GM19240 (cell line): ENCODE results near the gene FAM117A.

ENCODE experiments used
- DNase-seq: peaks from one replicate; pipeline ENCODE4 v3.0.0; 2011; ENCODE audit warnings: low spot score; ENCODE audit not compliant: insufficient read length

Gene FAM117A

GRCh38 chr17:49708515-49709183 lies 55.3 kb downstream of the FAM117A start:
- no peak for DNase-seq

- DNase-seq, result peak; percentile 99
Measured at GRCh38 chr17:49707608-49708514, 56.1 kb downstream of the FAM117A start, which contains the start of gene SLC35B1. TSS of gene SLC35B1 (minus strand) at chr17:49707964. CDS start at chr17:49707833, 131 bp downstream.

GRCh38 chr17:49707246-49707607 lies 56.7 kb downstream of the FAM117A start:
- no peak for DNase-seq

- DNase-seq, result no peak
Measured at GRCh38 chr17:49705254-49705653, 58.7 kb downstream of the FAM117A start.

GRCh38 chr17:49703557-49704277 lies 60.2 kb downstream of the FAM117A start:
- DNase-seq, result no peak

GRCh38 chr17:49700960-49701359 lies 63.0 kb downstream of the FAM117A start:
- DNase-seq, result no peak

- no peak for DNase-seq
Measured at GRCh38 chr17:49699966-49700575, 63.9 kb downstream of the FAM117A start.

- DNase-seq, result no peak
Measured at GRCh38 chr17:49698005-49698404, 65.9 kb downstream of the FAM117A start.

GRCh38 chr17:49696233-49696761 lies 67.6 kb downstream of the FAM117A start:
- DNase-seq, result no peak

GRCh38 chr17:49695698-49696232 lies 68.2 kb downstream of the FAM117A start:
- no peak for DNase-seq

- no peak for DNase-seq
Measured at GRCh38 chr17:49694847-49695697, 68.9 kb downstream of the FAM117A start.

GRCh38 chr17:49692751-49693150 lies 71.2 kb downstream of the FAM117A start:
- no peak for DNase-seq

- DNase-seq, result no peak
Measured at GRCh38 chr17:49691677-49692191, 72.2 kb downstream of the FAM117A start.

GRCh38 chr17:49691086-49691676 lies 72.8 kb downstream of the FAM117A start:
- no peak for DNase-seq

GRCh38 chr17:49690256-49690655 lies 73.7 kb downstream of the FAM117A start:
- no peak for DNase-seq

- no peak for DNase-seq
Measured at GRCh38 chr17:49688848-49689247, 75.1 kb downstream of the FAM117A start.

- DNase-seq, result no peak
Measured at GRCh38 chr17:49687878-49688491, 75.9 kb downstream of the FAM117A start.

GRCh38 chr17:49681106-49681979 lies 82.6 kb downstream of the FAM117A start:
- no peak for DNase-seq
